GM20431 (cell line): ENCODE results near the gene CSNK1A1L.

Experiments used
- in situ Hi-C: fragments of 300-500 bp; cut with MseI, MboI; formaldehyde crosslinking; loops from one replicate; pipeline ENCODE4 v1.15.0; 2020; ENCODE audit warnings: low sequenced_read_pairs; ENCODE audit not compliant: unreplicated experiment

Gene CSNK1A1L

DNA sequence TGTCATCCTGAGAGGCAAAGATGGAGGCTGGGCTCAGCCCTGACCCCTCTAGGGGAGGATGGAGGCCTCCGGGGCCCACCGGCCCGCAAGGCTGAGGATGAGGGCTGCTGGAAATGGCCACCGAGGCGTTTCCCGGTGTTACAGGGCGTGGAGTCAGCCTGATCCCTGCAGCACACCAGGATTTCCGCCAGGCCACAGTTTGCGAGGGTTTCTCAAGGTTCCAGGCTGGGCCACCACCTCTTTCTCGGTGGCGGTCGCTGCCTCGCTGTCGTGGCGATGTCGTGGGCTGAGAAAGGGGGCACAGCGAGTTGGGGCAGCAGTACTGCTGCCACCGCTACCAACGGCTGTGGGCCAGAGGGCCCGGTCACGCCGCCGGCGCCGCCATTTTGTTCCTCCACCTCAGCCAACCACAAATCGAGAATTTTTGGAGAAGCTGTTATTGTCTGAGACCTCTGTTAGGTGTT is at the start of gene CSNK1A1L:
TSS of gene CSNK1A1L (minus strand) at position 414 of the 464 bp plus-strand sequence. CDS start at position 6, 408 bp downstream.
- in situ Hi-C loops = no loop called here

DNA sequence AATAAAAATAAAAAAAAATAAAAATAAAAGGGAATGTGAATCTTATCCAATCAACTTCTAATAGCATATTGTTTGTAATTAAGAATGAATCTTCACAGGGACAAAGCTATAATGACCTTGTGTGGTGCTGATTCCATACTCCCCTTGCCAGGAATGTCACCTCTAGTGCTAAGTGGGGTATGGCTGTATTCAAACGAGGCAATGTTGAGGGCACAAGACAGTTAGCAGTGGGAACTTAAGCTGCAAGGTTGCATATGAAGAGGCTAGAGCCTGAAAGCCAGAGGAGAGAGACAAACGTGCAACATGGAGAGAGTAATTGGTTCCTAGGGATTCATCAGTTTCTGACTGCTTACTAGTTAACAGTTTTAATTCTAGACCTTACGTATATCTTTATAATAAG is 43.9 kb upstream of the CSNK1A1L start:
- in situ Hi-C loops = no loop called here

DNA sequence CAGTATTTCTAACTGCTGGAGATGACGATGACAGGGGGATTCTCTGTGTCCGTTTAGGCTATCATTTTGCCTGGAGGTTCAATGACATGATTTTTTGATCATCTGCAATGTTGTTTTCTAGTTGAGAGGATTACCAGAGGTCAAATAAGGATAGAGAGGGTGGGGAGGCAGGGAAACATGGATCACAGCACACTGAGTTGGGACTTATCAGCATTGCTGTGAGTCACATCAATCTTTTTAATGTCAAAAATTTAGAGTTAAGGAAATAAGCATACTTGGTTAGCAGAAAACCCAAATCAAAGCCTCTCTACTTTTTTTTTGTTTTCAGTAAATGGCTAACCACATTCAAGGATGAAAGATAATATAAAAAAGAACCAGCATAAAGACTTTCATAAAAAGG is 43.0 kb upstream of the CSNK1A1L start:
- in situ Hi-C loops = no loop called here

DNA sequence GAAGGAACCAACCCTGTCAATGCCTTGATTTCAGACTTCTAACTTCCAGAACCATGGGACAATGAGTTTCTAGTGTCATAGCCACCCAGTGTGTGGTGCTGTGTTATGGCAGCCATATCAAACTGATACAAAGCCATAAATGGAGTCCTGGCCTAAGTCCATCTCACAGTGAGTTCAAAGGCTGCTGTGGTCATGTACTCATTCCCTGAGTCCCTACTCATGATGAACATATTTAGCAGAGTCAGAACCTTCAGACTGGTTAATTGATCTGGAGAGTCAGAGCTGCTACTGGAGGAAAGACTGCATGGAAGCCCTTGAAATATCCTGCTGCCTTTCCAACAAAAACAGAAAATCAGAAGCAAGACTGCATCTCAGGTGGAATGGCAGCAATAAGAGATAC is 39.2 kb upstream of the CSNK1A1L start:
- in situ Hi-C loops = no loop called here

DNA sequence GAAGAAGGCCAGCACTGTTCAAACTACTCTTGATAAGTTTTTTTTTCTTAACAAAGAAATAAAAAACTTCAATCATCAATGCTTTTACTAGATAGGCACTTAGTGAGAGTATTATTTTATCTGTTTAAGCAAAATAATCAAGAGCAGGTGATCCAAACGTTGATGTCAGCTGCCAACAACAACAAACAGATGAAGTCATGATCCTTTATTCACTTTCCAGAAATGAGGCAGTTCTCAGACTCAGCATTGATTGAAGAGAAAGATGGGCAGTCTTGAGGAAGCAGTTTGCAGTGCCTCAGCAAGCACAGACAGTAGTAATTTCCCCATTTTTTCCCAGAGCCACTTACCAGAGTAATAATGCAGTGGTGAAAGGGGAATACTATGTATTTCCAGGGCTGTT is 38.4 kb upstream of the CSNK1A1L start:
- in situ Hi-C loops = no loop called here

DNA sequence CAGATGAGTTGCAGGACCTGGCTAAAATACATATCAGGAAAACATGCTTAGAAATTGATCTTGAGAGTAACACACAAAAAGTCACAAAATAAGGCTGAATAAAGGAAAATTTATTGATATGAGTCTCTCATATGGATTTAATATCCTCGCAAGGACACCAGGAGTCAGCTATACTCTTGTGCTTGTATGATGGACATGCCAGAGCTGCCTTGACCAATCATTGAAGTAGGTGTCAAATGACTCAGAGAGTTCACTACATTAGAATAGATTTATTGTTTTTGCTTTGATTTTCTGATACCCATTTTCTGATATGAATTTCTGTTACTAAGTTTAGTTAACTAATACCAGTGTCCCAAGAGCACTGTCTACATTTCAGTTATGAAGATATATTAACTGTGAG is 37.4 kb upstream of the CSNK1A1L start:
- in situ Hi-C loops = no loop called here

DNA sequence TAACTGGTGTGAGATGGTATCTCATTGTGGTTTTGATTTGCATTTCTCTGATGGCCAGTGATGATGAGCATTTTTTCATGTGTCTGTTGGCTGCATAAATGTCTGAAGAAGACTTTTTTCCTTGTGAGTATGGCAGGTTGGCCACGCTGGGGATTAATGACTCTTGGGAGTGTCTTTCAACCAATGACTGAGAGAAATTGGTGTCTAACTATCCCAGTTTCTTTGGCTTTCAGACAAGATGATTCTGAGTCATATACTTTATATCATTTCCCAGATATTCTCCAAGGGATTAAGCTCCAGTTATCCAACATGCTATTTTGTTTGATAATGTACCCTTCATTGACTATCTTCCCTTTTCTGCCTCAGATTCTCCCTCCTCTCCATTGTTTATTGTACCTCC is 35.5 kb upstream of the CSNK1A1L start:
- in situ Hi-C loops = no loop called here

DNA sequence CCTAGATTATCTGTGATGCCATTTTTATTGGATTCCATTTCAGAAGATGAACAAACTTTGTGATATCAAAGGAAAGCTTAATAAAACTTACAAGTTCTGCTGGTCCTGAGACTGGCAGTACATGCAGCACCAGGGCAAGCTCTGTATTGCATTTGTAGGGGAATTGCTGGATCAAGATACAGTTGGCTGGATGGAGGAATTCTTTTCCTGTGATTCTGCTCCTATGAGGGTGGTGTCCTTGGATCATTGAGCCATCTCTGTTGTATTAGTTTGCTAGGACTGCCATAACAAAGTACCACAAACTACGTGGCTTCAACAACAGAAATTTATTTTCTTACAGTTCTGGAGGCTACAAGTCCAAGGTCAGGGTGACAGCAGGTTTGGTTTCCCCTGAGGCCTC is 33.9 kb upstream of the CSNK1A1L start:
- in situ Hi-C loops = no loop called here

DNA sequence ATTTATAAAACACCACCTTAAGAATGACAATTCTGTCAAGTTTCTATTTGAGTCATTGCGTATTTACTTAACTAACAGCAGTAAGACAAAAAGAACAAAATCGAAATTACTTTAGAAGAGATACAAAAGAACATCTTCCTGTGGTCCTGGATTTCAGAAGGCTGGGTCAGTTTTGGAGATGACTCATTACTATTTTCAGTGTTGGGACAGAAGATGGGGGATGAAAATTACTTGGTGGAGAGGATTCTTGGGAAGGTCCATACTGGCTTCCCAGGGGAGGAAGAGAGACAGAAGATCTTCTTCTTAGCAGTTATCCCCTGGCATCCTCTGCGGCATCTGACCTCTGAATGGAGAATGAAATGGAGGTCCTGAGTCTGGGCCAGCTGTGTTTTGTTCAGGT is 33.5 kb upstream of the CSNK1A1L start:
- in situ Hi-C loops = no loop called here

DNA sequence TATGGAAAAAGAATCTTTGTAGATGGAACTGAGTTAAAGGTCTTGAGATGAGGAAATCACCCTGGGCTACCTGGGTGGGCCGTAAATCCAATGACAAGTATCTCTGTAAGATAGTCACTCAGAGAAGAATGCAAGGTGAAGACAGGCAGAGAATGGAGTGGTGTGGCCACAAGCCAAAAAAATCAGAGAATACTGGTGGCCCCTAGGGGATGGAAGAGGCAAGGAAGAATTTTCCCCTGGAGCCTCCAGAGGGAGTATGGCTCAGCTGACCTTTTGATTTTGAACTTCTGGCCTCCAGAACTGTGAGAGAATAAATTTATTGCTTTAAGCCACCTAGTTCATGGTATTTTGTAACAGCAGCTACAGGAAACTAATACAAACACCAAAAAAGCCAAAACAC is 32.7 kb upstream of the CSNK1A1L start:
- in situ Hi-C loops = no loop called here

DNA sequence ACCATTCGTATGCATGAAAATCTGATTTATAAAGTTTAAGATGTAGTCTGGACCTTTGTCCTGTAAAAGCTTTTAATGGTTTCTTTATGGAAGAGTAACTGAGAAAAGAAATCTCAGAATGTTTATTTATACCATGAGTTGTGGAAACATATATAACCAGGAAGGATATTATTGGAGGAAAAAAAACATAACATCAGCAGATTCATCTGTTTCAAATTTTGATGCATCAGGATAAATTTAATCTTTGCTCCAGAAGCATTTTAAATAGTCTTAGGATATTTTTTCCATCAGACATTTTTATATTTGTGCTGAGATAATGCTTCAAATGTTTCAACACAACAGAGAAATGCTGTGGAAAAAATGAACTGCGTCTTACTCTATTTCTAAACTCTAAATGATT is 31.2 kb upstream of the CSNK1A1L start:
- in situ Hi-C loops = no loop called here

DNA sequence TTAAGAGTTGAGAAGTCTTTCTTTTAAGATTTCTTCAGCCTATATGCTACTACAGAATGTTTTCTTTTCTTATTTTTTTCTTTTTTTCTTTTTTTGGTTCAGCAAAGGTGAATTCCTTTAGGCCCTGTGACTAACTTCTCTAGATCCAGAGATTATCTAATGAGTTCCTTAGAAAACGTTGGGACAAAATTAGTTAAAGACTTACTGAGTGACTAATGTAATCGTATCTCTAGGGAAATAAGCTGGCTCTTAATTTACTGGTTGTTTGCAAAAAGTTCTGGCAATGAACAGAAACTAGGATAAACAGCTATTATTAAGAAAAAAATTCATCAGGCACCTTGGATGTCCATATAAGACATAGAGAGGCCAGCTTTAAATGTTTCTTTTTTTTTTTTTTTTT is 30.7 kb upstream of the CSNK1A1L start:
- in situ Hi-C loops = no loop called here

DNA sequence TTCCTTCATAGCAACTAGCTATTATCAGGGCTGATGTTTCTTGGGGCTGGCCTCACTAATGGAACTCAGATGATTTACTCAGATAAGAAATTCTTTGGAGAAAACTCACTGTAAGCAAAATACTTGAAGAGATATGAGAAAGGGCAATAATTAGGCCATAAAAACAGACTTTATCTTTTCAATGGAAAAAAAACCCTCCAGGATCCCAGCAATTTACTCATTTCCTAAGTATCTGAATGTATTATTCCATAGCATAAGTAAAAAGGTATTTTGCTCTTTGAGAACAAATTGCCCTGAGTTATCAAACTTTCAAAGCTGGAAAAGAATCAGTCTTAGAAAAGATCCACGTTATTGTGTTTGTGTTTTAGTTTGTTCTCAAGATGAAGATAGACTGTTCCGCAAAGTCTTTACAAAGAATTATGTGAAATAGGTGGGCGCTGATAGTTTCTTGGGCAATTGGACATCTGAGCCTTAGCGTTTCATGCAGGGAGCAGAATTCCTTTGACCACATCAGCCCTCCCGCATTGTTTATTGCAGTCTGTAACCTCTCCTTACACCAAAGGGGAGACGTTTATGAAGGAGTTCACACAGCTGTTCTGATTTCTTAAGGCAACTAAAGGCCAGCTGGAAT is 29.1 kb upstream of the CSNK1A1L start:
- in situ Hi-C loops = no loop called here

DNA sequence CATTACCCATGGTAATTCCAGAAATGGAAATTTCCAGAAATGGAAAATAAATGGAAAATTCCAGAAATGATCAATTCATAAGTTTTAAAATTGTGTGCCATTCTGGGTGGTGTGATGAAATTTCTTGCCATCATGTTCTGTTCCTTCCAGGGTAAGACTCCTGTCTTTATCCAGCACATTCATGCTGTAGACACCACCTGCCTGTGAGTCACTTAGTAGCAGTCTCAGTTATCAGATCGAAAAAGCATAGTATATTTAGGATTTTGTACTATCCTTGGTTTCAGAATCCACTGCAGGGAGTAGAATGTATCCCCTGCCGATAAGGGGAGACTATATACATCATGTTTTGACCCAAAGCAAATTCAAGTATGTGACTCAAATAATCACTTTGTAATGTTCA is 26.7 kb upstream of the CSNK1A1L start:
- in situ Hi-C loops = no loop called here

DNA sequence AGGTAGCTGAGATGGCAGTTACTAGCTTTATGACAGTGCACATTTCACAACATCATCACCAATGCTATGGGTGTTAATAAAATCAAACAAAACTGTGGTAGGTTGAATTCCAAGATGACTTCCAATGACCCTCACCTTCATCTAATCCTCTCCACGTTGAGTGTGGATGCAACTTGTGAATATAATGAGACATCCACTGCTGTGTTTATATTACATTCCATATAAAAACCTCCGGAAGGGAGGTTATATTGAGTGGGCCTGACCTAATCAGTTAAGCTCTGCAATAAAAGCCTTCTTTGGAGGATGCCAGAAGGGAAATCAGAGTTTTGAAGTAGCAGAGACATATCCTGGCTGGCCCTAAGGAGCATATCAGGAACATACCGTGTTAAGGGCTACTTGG is 25.6 kb upstream of the CSNK1A1L start:
- in situ Hi-C loops = no loop called here

DNA sequence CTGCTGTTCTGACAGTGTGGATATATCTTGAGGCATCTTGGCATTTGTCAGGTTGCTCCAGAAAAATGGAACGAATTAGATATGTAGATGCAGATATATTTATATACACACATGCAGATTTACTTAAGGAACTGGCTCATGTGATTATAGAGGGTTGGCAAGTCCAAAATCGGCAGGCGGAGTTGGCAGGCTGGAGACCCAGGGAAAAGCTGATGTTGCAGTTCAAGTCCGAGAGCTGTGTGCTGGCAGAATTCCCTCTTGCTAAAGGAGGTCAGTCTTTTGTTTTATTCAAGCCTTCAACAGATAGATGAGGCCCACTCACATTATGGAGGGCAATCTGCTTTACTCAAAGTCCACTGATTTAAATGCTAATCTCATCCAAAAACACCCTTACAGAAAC is 24.4 kb upstream of the CSNK1A1L start:
- in situ Hi-C loops = no loop called here

DNA sequence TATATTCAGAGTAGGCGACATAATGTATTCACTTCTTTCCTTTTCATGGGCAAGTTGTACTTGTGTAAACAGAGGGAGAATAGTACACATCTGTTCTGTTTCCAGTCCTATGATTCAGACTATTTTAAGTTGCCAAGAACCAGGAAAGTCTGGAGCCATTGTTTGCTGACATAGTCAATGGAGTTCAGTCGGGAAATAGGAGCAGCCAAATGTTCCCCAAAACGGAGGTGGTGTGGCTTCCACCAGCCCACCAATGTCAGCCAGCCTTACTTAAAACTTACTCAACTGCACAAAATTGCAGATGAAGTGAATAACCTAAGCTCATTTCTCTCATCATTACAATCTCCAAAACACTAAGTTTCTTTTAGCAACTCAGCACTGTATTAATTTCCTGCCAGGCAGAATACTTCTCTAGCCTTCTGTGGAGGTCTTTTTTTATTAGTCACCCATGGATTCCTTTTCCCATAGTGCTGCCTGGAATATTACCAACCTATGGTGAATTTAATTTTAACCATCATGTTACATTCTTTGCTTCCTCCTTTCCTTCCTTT is 22.3 kb upstream of the CSNK1A1L start:
- in situ Hi-C loops = no loop called here

DNA sequence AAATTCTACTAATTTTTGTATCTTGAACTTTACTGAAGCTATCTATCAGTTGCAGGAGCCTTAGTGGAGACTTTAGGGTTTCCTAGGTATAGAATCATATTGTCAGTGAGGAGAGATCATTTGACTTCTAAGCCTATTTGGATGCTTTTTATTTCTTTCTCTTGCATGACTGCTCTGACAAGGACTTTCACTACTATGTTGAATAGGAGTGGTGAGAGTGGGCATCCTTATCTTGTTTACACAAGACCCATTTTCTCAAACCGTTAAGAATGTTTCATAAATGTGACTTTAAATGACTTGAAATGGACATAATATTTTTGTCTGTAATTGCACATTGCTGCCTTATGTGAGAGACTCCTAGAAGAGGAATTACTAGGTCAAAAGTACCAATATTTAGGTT is 17.9 kb upstream of the CSNK1A1L start:
- in situ Hi-C loops = no loop called here

DNA sequence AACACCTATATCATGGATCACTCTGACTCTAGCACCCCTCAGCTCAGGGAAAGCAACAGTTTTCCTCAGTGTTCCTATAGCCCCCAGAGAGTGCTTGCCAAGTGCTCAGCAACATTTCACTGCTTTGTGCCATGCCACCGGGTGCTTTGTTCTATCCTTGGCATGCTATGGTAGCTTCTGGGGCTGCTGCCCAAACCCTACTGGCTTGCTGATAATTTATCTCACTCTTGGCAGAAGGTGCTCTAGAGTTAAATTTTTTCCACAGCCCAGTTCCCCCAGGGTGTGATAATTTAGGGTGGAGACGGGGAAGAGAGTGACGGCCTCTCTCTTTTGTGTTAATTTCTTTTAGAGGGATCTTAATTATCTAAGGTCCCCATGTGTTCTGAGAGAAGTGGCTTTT is 12.6 kb upstream of the CSNK1A1L start:
- in situ Hi-C loops = no loop called here

DNA sequence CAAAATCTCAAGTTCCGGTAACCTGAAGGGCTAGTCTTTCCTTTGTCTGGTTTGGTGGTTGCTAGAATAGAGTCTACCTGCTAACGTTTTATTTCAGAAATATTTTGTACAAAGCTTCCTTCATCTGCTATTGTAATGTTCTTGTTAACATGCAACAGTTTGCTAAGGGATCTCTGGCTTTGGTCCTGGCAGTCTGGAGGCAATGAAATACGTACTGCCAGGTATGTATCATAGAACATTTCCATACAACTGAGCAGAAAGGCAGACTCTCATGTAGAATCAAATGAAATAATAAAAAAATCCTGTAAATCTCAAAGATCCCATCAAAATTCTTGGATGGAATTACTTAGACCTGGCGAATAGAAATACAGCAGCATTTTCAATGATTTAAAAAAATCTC is 8.8 kb upstream of the CSNK1A1L start:
- in situ Hi-C loops = no loop called here

DNA sequence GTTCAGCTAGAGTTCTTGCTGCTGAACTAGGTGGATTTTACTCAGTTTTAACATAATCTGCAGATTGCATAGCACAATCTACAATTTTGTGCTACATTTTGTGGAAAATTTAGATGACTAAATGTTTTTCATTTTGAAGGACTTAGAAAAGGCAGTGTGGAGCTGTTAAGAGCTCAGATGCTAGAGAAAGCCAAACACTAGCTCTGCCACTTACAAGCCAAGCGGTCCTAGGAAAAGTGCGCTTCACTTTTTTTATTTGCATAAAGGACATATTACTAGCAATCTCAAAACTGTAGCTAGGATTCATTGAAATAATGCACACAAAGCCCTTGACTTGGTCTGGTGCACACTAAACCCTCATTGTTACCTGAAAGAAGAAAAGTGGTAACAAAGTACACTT is 8.1 kb upstream of the CSNK1A1L start:
- in situ Hi-C loops = no loop called here

DNA sequence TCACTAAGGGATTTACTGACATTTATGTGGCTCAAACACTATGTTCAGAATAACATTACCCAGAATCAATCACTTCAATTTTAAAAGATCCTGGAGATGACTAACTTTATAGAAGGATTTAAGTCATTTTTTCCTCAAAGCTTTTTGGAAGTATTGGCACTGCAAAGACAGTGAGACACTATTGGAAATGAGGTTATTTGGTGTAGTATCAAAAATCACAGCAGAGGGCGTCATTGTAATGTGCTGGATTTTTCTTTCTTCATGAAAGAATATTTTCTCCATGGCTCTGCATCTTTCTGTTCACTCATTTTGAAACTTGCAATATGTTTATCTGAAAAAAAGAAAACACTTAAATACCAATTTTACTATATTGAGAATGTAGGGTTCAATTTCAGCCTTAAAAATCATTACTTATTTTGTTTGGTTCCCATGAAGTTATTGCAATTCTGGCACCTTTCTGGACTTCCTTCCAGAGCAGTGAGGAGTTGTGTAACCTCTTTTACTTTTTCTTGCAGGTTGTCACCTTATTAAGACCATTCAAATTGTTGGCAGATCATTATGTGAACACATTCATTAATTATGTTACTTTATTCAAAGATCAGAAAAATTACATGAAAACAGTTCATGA is 3.7 kb upstream of the CSNK1A1L start:
- in situ Hi-C loops = no loop called here
